Stimulated activated CD4-positive, alpha-beta T cell treated with anti-CD3 and anti-CD28 coated beads, TNF-alpha, amount 100 ng/mL, for 24 hours (primary cell): ENCODE results near the gene CAB39.

Experiments
- DNase-seq, 3 experiments: peaks; one replicate each; pipeline ENCODE4 v3.0.0-alpha.2; 2020; ENCODE audit warnings: low read depth in 3 of 3

The CAB39 gene

DNA sequence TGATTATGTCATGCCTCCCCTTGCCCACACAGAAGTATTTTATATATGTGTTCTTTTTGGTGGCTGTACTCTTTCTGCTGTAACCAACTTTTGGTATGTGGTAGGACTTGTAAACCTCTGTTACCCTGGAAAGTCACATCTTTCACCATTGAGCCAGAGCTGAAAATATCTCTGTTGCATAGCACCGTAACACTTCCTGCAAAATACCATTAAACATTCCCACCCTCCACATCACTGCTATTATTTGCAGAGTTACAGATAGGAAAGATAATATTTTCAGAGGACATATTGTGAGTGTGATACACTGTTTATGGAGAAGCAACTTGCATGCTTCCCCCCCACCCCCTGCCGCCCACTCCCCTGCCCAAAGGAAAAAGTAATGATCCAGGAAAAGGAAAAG, 44.8 kb downstream of the CAB39 start:
- DNase-seq: no peak

GRCh38 chr2:230758566-230759480, 46.2 kb downstream of the CAB39 start:
- DNase-seq: no peak

DNA sequence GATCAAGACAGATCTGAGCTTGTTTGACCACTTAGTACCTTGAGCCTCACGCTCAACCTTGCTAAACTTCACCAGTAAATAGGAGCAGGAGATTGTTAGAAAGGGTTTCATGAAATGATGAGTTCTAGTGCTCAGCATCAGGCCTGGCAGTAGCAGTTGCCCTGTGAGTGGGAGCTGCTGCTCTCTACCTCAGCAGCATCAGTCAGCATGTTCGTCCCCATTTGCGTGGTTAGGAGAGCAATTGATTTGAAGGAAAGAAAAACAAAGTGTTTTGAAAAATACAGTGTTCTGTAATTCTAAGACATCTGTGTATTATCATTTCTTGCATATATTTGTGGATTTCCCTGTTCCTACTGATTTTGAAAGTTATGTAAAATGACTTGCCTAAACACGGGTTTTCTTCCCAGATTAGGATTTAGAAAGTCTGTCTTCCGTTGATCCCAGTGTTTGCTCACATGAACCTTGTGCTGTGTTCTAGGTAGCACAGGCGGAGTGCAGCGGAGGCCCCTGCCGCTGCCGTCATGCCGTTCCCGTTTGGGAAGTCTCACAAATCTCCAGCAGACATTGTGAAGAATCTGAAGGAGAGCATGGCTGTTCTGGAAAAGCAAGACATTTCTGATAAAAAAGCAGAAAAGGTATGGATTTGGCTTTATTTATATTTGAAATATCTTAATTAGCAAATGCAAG, 47.0 kb downstream of the CAB39 start:
- DNase-seq: no peak

GRCh38 chr2:230761704-230762103, 49.1 kb downstream of the CAB39 start:
- no peak for DNase-seq

DNA sequence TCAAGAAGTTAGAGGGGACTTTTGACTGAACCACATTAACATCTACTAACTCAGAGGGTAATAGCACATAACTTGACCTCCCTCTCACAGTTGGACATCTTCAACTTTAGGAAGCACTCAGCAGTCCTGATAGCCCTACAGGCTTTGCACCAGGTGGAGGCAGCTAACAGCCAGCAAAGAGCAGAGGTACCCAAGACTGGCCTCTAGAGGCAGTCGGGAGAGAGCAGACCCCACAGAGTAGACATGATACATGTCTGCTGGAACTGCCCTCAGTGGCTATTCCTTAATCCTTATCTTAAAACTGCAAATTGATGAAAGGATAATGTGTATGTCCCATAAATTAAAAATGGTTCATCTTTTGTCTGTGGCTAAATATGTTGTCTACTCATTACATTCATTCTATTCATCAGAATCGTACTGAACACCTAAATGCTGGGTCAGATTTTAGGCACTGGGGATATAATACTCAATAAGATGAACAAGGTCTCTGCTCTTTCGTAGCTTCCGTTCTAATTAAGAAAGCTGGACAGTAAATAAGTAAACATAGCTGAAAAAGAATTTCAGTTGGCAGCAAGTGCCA, 49.8 kb downstream of the CAB39 start:
- peak in 1 of 3 experiments; percentile 18 for DNase-seq

DNA sequence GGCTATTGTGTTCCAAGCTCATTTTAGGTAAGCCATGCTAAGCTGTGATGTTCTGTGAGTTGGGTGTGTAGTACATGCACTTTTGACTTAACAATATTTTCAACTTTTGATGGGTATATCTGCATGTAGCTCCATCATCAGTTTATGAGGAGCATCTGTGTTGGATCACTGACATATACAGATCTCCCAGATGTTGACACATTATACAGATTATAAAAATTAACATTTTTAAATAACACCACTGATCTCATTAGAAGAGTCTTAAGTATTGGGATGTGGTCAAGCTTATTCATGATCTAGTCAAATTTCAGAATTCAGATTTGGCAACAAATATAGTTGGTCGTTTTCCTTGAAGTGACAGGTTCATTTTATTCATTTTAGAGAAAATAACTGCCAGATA, 51.7 kb downstream of the CAB39 start:
- no peak for DNase-seq

- no peak for DNase-seq
Observed at GRCh38 chr2:230765611-230766300, 53.1 kb downstream of the CAB39 start.

- no peak for DNase-seq
Observed at GRCh38 chr2:230767862-230768388, 55.3 kb downstream of the CAB39 start.

- DNase-seq: no peak
Observed at GRCh38 chr2:230770804-230771203, 58.2 kb downstream of the CAB39 start.

DNA sequence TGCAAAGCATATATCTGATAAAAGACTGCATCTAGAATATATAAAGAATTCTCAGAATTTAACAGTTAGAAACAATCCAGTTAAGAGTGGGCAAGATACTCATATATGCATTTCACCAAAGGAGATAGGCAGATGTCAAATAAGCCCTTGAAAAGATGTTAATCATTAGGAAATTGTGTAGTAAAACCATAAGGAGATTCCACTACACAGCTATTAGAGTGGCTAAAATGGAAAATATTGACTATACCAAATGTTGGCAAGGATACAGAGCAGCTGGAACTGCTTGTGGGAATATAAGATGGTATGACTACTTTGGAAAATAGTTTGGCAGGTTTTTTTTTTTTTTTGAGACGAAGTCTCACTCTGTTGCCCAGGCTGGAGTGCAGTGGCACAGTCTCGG, 59.5 kb downstream of the CAB39 start:
- DNase-seq: no peak

- no peak for DNase-seq
Observed at GRCh38 chr2:230773039-230773773, 60.6 kb downstream of the CAB39 start.

DNA sequence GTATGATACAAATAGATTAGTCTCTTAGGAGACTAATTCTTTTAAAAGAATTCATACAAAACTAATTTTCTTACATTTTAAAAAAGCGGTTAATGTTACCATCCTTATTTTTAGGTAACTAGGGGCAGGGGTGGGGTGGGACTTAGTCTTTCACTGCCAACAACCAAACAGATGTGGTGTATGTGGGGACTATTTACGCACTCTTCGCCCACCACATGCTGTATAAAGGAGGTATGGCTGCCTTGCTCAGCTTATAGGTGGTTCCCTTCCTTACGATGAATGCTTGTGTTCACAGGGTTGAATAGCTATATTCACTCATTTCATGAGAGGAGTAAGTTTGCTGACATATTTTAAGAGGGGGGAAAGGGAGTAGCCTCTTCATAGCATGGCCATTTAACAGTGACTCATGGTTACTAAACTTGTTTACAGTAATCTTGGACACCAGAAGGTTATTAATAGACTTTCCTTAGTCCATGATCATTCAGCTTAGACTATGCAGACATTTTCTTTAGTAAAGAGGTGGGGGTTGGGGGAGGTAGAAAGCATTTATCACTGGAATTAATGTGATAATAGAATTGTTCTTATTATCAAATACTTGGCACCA, 61.8 kb downstream of the CAB39 start:
- DNase-seq: no peak

- no peak for DNase-seq
Observed at GRCh38 chr2:230775737-230776136, 63.1 kb downstream of the CAB39 start.

GRCh38 chr2:230777721-230778120, 65.1 kb downstream of the CAB39 start:
- DNase-seq: no peak

DNA sequence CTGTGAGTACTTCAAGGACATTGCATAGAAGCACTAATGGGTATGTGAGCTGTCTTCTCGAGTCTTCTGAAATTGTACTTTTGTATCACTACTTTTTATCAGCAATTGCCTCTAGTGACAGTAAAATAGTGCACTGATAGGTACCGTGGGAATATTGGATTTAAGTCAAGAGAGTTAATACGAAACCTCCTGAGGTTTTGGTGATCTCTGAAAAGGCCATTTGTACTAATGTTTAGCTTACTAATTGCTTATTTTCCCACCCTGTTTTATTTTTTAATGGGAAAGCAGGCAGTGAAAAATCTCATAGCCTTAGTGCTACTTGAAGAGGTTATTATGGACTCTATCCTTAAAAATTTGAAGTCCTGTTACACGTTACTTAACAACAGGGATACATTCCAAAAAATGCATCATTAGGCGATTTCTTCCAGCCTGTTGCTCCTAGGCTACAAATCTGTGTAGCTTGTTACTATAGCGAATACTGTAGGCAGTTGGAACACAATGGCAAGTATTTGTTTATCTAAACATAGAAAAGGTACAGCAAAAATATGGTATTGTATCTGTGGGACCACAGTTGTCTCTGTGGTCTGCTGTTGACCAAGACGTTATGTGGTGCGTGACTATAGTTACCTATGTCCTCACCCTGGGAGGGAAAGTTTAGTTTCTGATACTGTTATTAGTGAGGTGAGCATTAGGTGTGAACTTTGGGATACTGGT, 65.9 kb downstream of the CAB39 start:
- no peak for DNase-seq

DNA sequence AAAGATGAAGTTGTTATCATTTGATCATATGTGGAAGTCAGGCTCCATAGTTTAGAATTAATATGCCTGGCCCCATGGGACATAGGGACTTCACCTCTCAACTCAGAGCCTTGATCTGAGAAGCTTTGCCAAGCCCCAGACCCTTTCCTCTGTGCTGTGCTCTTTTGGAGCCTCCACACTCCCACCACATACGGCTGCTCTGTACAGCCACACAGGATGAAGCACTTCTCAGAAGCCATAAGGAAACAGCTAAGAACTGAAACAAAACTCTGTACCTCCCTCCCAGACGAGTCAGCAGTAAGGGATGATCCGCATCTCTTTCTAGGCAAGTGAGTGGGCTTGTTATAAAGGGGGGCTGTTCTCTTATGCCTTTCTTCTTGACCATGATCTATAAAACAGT, 66.5 kb downstream of the CAB39 start:
- DNase-seq: peak in 1 of 3 experiments; percentile 18

GRCh38 chr2:230779607-230780006, 67.0 kb downstream of the CAB39 start:
- DNase-seq: no peak

GRCh38 chr2:230781130-230781797, 68.6 kb downstream of the CAB39 start:
- DNase-seq: no peak

DNA sequence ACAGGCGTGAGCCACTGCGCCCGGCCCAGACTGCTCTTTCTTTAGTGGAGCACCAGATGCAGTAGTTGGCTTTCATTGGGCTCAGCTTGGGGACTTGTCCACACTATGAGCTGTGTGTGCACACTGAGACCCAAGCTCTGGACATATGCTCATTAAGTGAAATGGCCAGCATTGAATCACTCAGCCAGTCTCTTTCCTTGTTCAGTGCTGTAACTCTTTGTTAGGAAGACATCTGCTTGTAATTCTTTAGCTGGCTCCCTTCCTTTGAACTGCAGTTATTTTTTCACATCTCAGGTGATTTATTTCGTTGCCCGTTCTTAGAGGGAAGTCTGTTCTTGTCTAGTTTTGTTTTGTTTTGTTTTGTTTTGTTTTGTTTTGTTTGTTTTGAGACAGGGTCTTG, 70.5 kb downstream of the CAB39 start:
- DNase-seq: no peak

GRCh38 chr2:230784795-230785194, 72.2 kb downstream of the CAB39 start:
- no peak for DNase-seq
